NCI-H446 treated with DMSO at 0.1 percent for 48 hours (cell line): ENCODE results near the gene STING1.
"Not testable (repeated sequence)": the region's sequence is repeated elsewhere in the genome, so short reads cannot be mapped to it uniquely, and the experiment has no call there.

Source experiments
- DNase-seq: peaks from one replicate; lab custom pipeline; 2025; lab: John Stamatoyannopoulos, UW

The STING1 gene

DNA sequence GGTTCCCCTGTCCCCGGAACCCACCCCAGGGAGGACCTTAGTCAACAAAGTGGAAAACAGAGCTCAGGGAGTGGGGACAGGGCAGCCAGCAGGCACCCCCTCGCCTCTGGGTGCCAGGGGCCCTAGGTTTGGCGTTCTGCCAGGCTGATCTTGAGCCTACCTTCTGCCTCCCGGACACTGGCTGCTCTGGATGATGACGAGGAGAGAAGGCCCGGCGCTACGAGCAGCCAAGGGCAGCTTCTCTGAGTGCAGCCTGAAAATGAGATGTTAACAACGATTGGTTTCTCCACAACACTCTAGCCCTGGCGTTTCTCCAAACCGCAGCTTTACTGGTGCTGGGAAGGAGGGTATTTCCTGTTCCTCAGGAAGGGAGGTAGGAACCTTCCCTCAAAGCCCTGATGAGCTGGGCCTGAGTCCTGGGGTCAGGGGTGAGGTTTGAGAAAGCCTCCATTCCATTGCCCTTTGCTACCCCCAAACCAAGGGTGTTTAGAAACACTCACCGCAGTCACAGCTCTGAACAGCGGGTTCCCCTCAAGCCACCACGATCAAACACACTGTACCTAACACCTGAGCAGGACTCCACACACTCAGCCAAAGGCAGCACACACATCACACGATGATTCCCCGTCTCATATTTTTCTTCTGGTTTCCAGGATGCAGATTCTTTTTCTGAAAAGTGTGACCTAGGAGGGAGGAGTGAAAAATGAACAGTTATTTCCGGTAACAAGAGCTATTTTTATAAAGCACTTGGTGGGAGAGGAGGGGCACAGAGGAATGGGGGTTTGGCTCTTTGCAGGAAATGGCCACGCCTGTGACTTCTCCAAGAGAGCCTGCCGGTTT is at the start of gene STING1:
Gene STING1 (minus strand): TSS at position 709 of the 840 bp plus-strand sequence. CDS start 1,054 bp downstream, outside the sequence.
- no peak for DNase-seq

DNA sequence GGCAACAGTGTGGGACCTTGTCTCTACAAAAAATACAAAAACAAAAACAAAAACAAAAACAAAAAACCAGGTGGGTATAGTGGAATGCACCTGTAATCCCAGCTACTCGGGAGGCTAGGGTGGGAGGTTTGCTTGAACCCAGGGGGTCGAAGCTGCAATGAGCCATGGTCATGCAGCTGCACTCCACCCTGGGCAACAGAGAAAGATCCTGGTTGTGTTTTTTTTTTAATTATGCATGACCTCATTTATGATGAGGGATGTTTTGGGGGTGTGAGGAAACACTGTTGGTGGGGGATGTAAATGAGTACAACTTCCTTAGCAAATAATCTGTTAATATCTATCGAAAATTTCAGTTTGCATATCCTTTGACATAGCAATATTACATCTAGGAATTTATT is 49.2 kb upstream of the STING1 start:
- no peak for DNase-seq

DNA sequence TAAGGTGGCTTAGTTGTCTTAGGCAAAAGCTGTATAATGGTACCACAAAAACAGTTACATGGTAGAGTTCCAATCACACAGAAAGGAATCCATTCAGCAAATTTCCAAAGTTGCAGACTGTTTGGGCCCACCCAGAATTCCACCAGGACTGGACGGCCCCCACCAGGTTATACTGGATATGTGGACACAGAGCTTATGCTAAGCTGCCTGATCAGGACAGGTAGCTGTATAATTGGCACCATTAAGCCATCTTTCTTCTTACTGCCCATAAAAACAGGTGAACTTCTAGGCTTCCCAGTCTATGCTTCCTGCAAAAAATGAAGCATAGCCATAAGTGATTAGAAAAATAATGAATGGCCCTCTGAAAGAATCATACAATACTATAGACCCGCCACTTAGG is 47.5 kb upstream of the STING1 start:
- not testable (repeated sequence) for DNase-seq

DNA sequence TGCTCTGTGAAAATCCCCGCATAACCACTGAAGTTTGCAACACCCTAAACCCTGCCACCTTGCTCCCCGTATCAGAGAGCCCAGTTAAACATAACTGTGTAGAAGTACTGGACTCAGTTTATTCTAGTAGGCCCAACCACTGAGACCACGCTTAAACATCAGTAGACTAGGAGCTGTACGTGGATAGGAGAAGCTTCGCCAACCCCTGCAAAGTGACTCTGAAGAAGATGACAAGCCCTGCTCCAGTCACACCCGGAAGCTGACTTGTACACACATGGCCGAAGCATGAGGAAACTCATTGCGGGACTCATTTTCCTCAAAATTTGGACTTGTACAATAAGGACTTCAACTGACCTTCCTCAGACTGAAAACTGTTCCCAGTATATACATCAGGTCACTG is 46.1 kb upstream of the STING1 start:
- DNase-seq, result not testable (repeated sequence)

DNA sequence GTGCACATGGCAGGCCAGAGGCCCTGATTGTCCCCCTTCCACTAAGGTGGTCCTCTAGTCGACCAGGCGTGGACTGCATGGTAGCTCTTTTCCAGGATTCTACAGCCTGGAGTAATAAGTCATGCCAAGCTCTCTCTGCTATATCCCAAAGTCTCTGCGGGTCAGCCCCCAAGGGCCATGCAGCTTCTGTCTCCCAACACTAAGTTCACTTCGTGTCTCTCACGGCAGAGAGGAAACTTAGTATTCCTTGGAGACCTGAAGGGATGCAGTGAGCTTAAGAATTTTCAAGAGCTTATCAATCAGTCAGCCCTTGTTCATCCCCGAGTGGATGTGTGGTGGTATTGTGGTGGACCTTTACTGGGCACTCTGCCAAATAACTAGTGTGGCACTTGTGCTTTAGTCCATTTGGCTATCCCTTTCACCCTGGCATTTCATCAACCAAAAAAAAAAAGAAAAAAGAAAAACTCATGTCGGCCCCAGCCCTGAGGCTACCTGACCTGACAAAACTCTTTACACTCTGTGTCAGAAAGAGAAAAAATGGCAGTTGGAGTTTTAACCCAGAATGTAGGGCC is 45.4 kb upstream of the STING1 start:
- DNase-seq, result not testable (repeated sequence)

DNA sequence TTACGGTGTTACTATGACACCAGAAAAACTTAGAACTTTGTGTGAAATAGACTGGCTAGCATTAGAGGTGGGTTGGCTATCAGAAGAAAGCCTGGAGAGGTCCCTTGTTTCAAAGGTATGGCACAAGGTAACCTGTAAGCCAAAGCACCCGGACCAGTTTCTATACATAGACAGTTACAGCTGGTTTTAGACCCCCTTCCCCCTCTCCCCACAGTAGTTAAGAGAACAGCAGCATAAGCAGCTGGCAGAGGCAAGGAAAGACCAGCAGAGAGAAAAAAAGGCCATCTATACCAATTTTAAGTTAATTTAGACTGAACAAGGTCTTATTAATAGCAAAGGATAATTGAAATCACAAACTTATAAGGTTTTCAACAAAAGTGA is 44.5 kb upstream of the STING1 start:
- DNase-seq, result not testable (repeated sequence)

DNA sequence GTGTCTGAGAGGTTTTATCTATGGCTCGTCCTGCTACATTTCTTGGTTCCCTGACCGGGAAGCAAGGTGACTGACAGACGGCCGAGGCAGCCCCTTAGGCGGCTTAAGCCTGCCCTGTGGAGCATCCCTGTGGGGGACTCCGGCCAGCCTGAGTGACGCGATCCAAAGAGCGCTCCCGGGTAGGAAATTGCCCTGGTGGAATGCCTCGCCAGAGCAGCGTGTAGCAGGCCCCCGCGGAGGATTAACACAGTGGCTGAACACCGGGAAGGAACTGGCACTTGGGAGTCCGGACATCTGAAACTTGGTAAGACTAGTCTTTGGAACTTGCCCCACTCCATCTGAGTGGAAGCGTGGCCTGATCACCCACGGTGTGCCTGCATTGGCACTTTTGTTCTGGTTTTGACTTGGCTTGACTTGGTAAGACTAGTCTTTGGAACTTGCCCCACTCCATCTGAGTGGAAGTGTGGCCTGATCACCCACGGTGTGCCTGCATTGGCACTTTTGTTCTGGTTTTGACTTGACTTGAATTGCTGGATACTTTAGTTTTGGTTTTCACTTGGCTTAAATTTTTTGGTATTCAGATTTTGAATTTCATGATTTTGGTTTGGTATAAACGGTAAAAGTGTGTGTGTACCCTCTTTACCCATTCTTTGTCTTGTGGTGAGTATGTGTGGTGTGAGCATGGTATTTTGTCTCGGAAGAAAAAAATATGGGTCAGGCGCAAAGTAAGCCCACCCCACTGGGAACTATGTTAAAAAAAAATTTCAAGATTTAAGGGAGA is 43.9 kb upstream of the STING1 start:
- not testable (repeated sequence) for DNase-seq

DNA sequence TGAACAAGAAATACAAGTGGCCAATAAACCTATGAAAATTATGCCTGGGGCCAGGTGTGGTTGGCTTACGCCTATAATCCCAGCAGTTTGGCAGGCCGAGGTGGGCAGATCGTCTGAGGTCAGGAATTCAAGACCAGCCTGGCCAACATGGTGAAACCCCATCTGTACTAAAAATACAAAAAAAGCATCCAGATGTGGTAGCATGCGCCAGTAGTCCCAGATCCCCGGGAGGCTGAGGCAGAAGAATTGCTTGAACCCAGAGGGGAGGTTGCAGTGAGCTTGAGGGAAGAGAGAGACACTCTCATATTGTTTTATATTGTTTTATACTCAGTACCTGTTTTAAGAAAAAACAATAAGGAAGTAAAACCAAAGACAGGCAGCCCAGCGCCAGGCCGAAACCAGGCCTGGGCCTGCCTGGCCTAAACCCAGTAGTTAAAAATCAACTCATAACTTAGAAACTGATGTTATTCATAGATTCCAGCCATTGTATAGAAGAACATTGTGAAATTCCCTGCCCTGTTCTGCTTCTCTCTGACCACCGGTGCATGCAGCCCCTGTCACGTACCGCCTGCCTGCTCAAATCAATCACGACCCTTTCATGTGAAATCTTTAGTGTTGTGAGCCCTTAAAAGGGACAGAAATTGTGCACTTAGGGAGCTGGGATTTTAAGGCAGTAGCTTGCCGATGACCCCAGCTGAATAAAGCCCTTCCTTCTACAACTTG is 43.2 kb upstream of the STING1 start:
- not testable (repeated sequence) for DNase-seq

DNA sequence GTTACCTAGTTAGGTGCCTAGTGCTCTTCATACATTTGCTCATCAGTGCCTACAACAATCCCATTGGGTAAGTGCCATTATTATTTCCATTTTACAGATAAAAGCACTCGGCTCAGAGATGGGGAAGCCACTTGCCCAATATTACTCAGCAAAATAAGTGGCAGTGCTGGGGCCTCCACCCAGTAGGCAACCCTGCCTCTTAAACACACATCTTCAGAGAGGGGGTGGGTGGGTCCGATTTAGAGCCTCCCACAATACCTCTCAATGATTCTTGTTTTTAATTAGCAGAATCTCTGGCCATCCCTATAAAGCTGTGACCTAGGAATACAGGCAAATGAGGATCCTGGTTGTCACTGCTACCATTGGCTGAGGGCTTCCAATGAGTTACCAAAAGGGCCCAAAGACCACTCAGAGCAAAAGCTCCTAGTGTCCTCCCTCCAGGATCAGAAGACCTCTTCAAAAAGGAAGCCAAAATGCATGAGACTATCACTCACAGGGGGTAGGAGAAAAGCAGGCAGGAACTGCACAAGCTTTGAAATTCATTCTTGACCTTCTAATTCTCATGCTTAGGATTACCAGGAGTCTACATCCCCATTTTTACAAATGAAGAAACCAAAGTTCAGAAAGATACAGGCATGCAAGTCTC is 42.5 kb upstream of the STING1 start:
- DNase-seq, result no peak

DNA sequence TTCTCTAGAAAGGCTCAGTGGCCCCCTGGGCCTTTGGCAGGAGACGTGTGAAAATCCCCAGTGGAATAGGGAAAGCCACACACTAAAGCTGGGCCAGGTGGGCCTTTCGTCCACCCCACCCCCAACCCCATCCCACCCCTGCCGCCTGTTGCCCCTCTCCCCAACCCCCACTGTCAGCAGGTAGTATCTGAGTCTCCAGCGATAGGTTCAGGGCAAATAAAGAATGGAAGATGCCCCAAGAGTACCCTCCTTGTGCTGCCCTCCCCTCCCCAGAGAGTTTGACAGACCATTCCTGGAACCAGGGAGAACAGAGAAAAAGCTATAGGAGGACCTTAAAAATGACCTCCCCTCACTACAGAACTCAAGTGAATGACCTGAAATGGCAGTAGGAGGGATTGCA is 41.9 kb upstream of the STING1 start:
- DNase-seq, result no peak

DNA sequence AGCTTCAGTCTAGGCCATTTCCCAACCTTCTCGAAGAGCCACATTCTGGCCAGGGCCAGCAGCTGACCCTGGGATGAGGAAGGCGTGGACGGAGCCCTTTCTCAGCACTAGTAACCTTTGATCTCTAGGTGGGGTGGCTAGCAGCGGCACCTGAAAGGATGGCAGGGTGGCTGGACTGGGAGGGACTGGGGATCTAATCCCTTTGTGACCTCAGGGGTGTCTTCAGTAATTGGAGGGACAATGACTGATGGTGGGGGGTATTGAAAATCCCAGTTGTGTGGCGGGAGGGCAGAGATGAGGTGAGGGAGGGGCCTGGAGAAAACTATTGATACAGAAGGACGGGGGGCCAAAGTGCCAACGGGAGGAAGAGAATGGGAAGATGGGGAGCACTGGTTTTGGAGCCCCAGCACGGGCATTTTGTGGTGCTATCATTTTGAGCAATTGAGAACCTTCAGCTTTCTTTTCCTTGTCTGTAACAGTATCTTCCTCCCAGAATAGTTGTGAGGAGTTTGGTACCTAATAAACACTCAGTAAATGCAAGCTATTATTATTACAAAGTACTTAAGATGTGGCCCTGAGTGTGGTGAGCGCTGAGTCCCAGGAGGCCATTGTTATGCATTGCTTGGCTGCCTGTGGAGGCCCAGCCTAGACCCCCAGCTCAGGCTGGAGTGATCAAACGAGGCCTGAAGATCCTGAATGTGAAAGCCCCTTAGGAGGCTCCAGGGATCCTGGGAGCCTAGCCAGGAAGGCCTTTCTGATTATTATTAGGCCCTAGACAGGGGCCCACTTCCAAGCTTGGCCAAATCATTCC is 41.3 kb upstream of the STING1 start:
- no peak for DNase-seq

DNA sequence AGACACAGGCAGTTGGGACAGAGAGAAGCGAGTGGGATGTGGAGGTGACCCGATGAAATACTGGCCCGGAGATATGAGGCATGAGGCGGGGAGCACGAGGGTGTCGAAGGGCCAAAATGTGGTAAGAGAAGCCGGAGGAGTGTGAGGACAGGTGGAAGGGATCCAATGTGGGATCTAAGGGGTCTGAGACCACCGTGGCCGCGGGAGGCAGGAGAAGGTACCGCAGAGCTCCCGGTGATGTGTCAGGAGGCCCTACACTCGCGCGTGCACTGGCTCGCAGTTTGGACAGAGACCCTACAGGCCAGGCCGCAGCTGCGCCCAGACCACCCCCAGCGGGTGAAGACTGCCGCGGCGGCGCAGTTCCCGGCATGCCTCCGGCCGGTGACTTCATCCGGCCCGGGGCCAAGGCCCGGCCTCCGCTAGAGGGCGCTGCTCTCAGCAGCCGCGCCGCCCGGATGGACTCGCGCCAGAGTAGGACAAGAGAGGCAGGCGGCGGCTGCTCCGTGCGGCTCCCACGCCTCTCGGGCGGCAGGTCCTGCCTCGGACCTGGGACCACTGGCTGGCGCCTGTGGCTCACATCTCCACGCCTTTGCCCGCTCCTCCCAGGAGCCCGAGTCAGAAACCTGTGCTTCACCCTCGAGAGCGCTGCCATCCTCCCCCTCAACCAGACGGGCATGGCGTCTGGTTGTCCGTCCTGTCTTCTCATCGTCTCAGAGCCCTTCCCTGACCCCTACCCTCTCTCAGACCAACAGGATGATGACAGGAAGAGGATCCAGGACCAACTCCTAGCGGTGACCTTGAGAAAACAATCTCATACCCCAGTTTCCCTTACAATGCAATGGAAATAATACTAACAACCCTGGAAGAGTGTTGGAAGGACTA is 35.4 kb upstream of the STING1 start:
- peak; percentile 73 for DNase-seq

DNA sequence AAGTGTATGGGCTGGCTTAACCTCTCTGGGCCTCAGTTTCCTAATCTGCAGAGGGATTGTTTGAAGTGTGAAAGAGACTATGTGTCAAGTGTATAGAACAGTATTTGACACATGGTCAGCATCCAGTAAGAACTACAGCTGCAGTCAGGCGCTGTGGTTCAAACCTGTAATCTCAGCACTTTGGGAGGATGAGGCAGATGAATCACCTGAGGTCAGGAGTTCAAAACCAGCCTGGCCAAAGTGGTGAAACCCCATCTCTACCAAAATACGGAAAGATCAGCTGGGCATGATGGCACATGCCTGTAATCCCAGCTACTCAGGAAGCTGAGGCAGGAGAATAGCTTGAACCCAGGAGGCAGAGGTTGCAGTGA is 31.9 kb upstream of the STING1 start:
- no peak for DNase-seq

DNA sequence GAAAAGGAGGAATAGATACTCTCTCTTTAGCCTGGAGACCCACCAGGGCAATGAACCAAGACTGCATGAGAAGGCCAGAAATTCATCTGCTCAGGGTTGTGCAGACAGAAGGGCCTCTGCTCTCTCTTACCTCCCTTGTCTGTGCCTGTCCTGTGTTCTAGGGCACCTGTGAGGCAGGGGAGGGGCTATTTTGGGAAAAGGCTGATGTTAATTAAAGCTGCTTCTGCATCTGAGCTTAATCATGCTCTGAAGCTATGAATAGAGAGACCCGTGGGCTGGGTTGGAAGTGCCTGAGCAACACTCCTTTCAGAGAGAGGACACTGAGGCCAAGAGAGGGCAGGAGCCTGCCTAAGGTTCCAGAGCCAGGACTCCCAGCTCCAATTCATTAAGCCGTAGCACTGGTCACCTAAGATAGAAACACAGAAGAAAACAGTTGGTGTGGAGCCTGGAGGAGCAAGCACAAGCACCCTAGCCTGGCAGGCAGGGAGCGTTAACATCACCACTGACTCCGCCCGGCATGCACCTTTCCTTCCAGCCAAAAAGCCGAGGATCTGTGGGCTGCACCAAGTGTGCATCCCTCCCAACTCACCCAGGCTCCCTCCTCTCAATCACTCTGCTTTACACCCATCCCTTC is 31.4 kb upstream of the STING1 start:
- no peak for DNase-seq

DNA sequence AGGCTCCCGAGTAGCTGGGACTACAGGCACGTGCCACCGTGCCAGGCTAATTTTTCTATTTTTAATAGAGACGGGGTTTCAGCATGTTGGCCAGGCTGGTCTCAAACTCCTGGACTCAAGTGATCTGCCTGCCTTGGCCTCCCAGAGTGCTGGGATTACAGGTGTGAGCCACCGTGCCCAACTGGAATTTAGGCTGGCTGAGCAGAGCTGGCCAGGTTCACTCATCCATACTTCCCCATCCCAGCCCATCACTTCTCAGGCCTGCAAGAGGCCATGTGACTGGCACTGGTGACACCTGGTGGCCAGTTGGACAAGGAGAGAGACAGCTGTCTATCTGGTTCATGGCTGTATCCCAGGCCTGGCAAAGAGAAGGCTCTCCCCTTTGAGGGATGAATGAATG is 30.9 kb upstream of the STING1 start:
- peak; percentile 31 for DNase-seq

DNA sequence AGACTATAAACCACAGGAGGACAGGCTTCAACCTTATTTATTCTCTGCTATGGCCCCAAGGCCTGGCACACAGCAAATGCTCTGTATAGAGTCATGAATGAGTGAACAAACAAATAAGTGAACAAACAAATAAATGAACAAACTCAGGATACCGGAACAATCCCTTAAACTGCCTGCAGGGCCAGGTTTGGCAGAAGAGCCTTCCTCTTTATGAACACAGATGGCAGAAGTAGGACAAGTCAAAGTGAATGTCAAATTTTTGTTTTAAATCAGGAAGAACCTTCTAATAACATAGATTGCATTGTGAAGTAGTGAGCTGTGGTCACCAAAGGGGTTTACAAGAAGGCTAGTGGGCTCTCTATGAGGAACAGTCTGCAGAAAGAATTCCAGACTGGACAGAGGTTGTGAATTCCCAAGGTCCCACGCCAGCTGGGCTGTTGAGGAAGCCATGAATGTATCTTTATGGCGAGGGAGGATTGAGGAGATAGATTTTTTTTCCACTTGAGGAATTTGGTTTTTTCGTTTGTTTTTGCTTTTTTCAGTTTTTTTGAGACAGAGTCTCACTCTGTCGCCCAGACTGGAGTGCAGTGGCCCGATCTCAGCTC is 30.3 kb upstream of the STING1 start:
- no peak for DNase-seq

DNA sequence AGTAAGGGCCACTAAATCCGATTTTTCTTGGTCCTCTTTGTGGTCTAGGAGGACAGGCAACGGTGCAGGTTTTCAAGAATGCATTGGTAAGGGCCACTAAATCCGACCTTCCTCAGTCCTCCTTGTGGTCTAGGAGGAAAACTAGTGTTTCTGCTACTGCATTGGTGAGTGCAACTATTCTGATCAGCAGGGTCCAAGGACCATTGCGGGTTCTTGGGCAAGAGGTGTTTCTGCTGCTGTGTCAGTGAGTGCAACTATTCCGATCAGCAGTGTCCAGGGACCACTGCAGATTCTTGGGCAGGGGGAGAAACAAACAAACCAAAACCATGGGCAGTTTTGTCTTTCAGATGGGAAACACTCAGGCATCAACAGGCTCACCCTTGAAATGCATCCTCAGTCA is 22.2 kb upstream of the STING1 start:
- DNase-seq, result not testable (repeated sequence)

DNA sequence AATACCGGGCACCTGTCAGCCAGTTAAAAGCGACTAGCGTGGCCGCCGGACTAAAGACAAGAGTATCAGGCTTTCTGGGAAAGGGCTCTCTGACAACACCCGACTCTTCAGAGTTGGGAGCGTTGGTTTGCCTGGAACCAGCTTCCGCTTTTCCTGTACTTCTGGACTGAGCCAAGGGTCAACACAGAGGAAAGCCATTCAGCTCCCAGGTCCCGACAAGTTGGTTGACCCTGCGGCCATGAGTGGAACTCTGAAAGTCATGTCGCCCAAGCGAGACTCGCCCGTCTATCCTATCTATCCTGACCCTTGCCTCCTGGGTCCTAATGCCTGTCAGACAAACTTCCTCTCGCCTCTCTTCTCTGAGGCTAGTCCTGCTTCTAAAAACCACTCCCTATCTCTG is 21.3 kb upstream of the STING1 start:
- not testable (repeated sequence) for DNase-seq
